HepG2 (cell line): Measurements from ENCODE around the gene TM9SF3. TPM values are rescaled to one million over a fixed set of nuclear protein-coding genes. Genes with fewer than 3 reads are reported as not detected.

ENCODE experiments used
- ARNT2 ChIP-seq: sonication (generic); formaldehyde crosslinking; IDR thresholded peaks from 2 replicates; pipeline ENCODE4 v1.8.0; 2022; ENCODE audit warnings: mild to moderate bottlenecking, low read depth, missing genetic modification reagents, moderate library complexity
- CENPX ChIP-seq: sonication (generic); formaldehyde crosslinking; IDR thresholded peaks from 2 replicates; pipeline ENCODE4 v1.9.0; 2021; ENCODE audit warnings: mild to moderate bottlenecking, missing genetic modification reagents, moderate library complexity
- CHCHD3 ChIP-seq: sonication (generic); formaldehyde crosslinking; IDR thresholded peaks from 2 replicates; pipeline ENCODE4 v1.8.0; 2022; ENCODE audit warnings: mild to moderate bottlenecking, missing genetic modification reagents, moderate library complexity
- CREB1 ChIP-seq, 2 experiments: fragments of 450-650 bp in 1 of 2; IDR thresholded peaks; 2 replicates each; pipeline ENCODE4 v1.6.1; 2016 to 2017; ENCODE audit warnings: control low read depth in 1 of 2, mild to moderate bottlenecking in 1 of 2, missing compliant biosample characterization in 1 of 2, missing genetic modification characterization in 1 of 2
- FIP1L1 ChIP-seq: fragments of 200-400 bp; formaldehyde crosslinking; IDR thresholded peaks from 2 replicates; pipeline ENCODE4 v1.6.1; 2018; ENCODE audit warnings: low read depth, mild to moderate bottlenecking, low read length, moderate library complexity, borderline replicate concordance; ENCODE audit not compliant: insufficient read depth
- HOXA5 ChIP-seq: sonication (generic); formaldehyde crosslinking; IDR thresholded peaks from 2 replicates; pipeline ENCODE4 v1.4.0; 2020; ENCODE audit warnings: missing genetic modification reagents
- KLF12 ChIP-seq: sonication (generic); formaldehyde crosslinking; IDR thresholded peaks from 2 replicates; pipeline ENCODE4 v1.4.0; 2020; ENCODE audit warnings: missing genetic modification reagents, borderline replicate concordance
- LBX2 ChIP-seq: sonication (generic); formaldehyde crosslinking; IDR thresholded peaks from 2 replicates; pipeline ENCODE4 v1.5.0; 2020; ENCODE audit warnings: missing genetic modification reagents, mild to moderate bottlenecking, borderline replicate concordance
- NFIC ChIP-seq: IDR thresholded peaks from 2 replicates; pipeline ENCODE4 v1.6.1; 2012; ENCODE audit warnings: mild to moderate bottlenecking, low read length, inconsistent platforms
- RNF2 ChIP-seq: fragments of 450-650 bp; conservative IDR thresholded peaks from 2 replicates; pipeline ENCODE4 v1.6.1; 2016; ENCODE audit warnings: low read depth
- RXRA ChIP-seq: sonication (generic); formaldehyde crosslinking; IDR thresholded peaks from 2 replicates; pipeline ENCODE4 v1.5.1; 2020; ENCODE audit warnings: missing genetic modification reagents
- U2AF2 ChIP-seq: fragments of 200-400 bp; formaldehyde crosslinking; IDR thresholded peaks from 2 replicates; pipeline ENCODE4 v1.6.1; 2017; ENCODE audit warnings: low read depth, mild to moderate bottlenecking, low read length
- UBTF ChIP-seq: sonication (generic); formaldehyde crosslinking; IDR thresholded peaks from 2 replicates; pipeline ENCODE4 v1.4.0; 2020; ENCODE audit warnings: mild to moderate bottlenecking, missing genetic modification reagents
- YY1 ChIP-seq: IDR thresholded peaks from 2 replicates; pipeline ENCODE4 v1.6.1; 2011; ENCODE audit warnings: low read length, low read depth, moderate library complexity, mild to moderate bottlenecking; ENCODE audit not compliant: insufficient read depth, insufficient replicate concordance
- ZBTB44 ChIP-seq: sonication (generic); formaldehyde crosslinking; IDR thresholded peaks from 2 replicates; pipeline ENCODE4 v1.4.0; 2020; ENCODE audit warnings: missing genetic modification reagents
- ZBTB7B ChIP-seq: sonication (generic); formaldehyde crosslinking; IDR thresholded peaks from 2 replicates; pipeline ENCODE4 v1.4.0; 2020; ENCODE audit warnings: missing genetic modification reagents
- ZFP41 ChIP-seq: sonication (generic); formaldehyde crosslinking; IDR thresholded peaks from 2 replicates; pipeline ENCODE4 v1.4.0; 2020; ENCODE audit warnings: mild to moderate bottlenecking, missing genetic modification reagents, borderline replicate concordance
- ZFYVE20 ChIP-seq: sonication (generic); formaldehyde crosslinking; IDR thresholded peaks from 2 replicates; pipeline ENCODE4 v1.8.0; 2023; ENCODE audit warnings: low read depth, mild to moderate bottlenecking, moderate library complexity, missing genetic modification reagents, borderline replicate concordance
- ZNF17 ChIP-seq: sonication (generic); formaldehyde crosslinking; IDR thresholded peaks from 2 replicates; pipeline ENCODE4 v1.5.0; 2020; ENCODE audit warnings: mild to moderate bottlenecking, missing genetic modification reagents
- ZNF205 ChIP-seq: IDR thresholded peaks from 2 replicates; pipeline ENCODE4 v1.6.1; 2018; ENCODE audit warnings: missing biosample characterization, missing genetic modification reagents
- ZNF432 ChIP-seq: sonication (generic); formaldehyde crosslinking; IDR thresholded peaks from 2 replicates; pipeline ENCODE4 v1.5.0; 2020; ENCODE audit warnings: missing genetic modification reagents, mild to moderate bottlenecking, borderline replicate concordance
- ZNF563 ChIP-seq: sonication (generic); formaldehyde crosslinking; IDR thresholded peaks from 2 replicates; pipeline ENCODE4 v1.8.0; 2022; ENCODE audit warnings: mild to moderate bottlenecking, moderate library complexity, missing genetic modification reagents
- ZNF746 ChIP-seq: sonication (generic); formaldehyde crosslinking; IDR thresholded peaks from 2 replicates; pipeline ENCODE4 v1.8.0; 2022; ENCODE audit warnings: mild to moderate bottlenecking, missing genetic modification reagents
- ZNF768 ChIP-seq: sonication (generic); formaldehyde crosslinking; IDR thresholded peaks from 2 replicates; pipeline ENCODE4 v1.4.0; 2020; ENCODE audit warnings: missing genetic modification reagents
- polyA plus RNA-seq, 8 experiments: library from polyadenylated mRNA; depleted of rRNA in 3 of 8; stranded (reverse) in 7 of 8; unstranded in 1 of 8; fragments of >200 nt; fragmentation: Illumina TruSeq in 4 of 8; extraction: Trizol in 4 of 8; gene quantifications; 2 replicates each; pipeline versions ENCODE4 v1.2.1 to v1.2.3, GENCODE V29; 2011 to 2016; ENCODE audit warnings: low read depth in 4 of 8, missing spikeins in 1 of 8, mixed read lengths in 1 of 8; ENCODE audit not compliant: insufficient read depth in 1 of 8
- total RNA-seq, 5 experiments: library from RNA; depleted of rRNA; stranded (reverse); fragments of >200 nt; fragmentation: Illumina TruSeq; extraction: Trizol; gene quantifications; 2 replicates each; pipeline ENCODE4 v1.2.3, GENCODE V29; 2016; ENCODE audit warnings: low read depth in 1 of 5

TM9SF3 gene
- total and polyA plus RNA-seq, 2 of the 13 experiments (the other 11 are each of a cell fraction or from before 2014, with no cell fraction given), result 43.8 to 120 TPM

GRCh38 chr10:96586419-96587263 is at the start of gene TM9SF3 (continued):
- TF ChIP-seq ZNF432 (CRISPR knock-in tag) (no peak), U2AF2 (no peak), ZFP41 (CRISPR knock-in tag) (no peak), NFIC (no peak), CENPX (CRISPR knock-in tag) (no peak), ARNT2 (CRISPR knock-in tag) (peak; percentile 78), KLF12 (peak; percentile 35; the same call in 1 of the 2 replicates), CHCHD3 (no peak), RNF2 (peak; percentile 78), LBX2 (CRISPR knock-in tag) (peak; percentile 38; the same call in 1 of the 2 replicates), ZNF768 (0 out of 2 replicates have a peak, but pooled peaks have one; percentile 38), HOXA5 (no peak), ZNF746 (CRISPR knock-in tag) (0 out of 2 replicates have a peak, but pooled peaks have one; percentile 18), FIP1L1 (peak; percentile 64; the same call in 1 of the 2 replicates), ZNF563 (CRISPR knock-in tag) (peak; percentile 77; the same call in 1 of the 2 replicates), ZBTB44 (CRISPR knock-in tag) (no peak), RXRA (peak; percentile 26; the same call in 1 of the 2 replicates), ZFYVE20 (CRISPR knock-in tag) (peak; percentile 93), UBTF (CRISPR knock-in tag) (peak; percentile 96), CREB1 (IDR thresholded peaks at IDR 0.05) (peak; percentile 88; the same call in 1 of the 2 replicates), CREB1 (CRISPR knock-in tag; IDR thresholded peaks at IDR 0.05) (no peak), ZBTB7B (CRISPR knock-in tag) (no peak), ZNF17 (CRISPR knock-in tag) (no peak), ZNF205 (CRISPR knock-in tag) (peak; percentile 77; the same call in 1 of the 2 replicates), YY1 (peak; percentile 68)
